Keratinocyte (primary cell): Measurements from ENCODE around the gene RPL41.

ENCODE experiments used
- CTCF ChIP-seq, 3 experiments: IDR thresholded peaks in 1 of 3; conservative IDR thresholded peaks in 1 of 3; optimal IDR thresholded peaks in 1 of 3; 2 replicates in 2 of 3; 3 replicates in 1 of 3; pipeline versions ENCODE3 to v1.5.1; 2011; ENCODE audit warnings: low read length in 3 of 3, mild to moderate bottlenecking in 3 of 3, moderate library complexity in 2 of 3, control low read depth in 1 of 3, inconsistent platforms in 1 of 3; ENCODE audit not compliant: insufficient read depth in 2 of 3; ENCODE audit errors: extremely low read depth in 1 of 3
- EZH2 ChIP-seq: IDR thresholded peaks from one replicate; pipeline ENCODE4 v1.6.1; 2012; ENCODE audit warnings: inconsistent platforms, mild to moderate bottlenecking, low read length, moderate library complexity

GRCh38 chr12:56117778-56118687 lies 1.6 kb downstream of the RPL41 start, which contains the start of gene ZC3H10:
- TF ChIP-seq CTCF (optimal IDR thresholded peaks at IDR 0.05 in 1 of 3, IDR thresholded peaks at IDR 0.05 in 1 of 3, conservative IDR thresholded peaks at IDR 0.05 in 1 of 3; ENCODE audit: extremely low read depth in 1 of 3, insufficient read depth in 2 of 3, low read length in 3 of 3) (peak; percentile 35 to 73 (median 55)), EZH2 (no peak)
